ENCODE data around the gene TUBGCP3. TPM values are rescaled to one million over a fixed set of nuclear protein-coding genes. Genes with fewer than 3 reads are reported as not detected.

The TUBGCP3 gene
- polyA plus RNA-seq, 6 donors from 2014 or later: 13.3 to 24.4 (median 16.5) TPM

DNA sequence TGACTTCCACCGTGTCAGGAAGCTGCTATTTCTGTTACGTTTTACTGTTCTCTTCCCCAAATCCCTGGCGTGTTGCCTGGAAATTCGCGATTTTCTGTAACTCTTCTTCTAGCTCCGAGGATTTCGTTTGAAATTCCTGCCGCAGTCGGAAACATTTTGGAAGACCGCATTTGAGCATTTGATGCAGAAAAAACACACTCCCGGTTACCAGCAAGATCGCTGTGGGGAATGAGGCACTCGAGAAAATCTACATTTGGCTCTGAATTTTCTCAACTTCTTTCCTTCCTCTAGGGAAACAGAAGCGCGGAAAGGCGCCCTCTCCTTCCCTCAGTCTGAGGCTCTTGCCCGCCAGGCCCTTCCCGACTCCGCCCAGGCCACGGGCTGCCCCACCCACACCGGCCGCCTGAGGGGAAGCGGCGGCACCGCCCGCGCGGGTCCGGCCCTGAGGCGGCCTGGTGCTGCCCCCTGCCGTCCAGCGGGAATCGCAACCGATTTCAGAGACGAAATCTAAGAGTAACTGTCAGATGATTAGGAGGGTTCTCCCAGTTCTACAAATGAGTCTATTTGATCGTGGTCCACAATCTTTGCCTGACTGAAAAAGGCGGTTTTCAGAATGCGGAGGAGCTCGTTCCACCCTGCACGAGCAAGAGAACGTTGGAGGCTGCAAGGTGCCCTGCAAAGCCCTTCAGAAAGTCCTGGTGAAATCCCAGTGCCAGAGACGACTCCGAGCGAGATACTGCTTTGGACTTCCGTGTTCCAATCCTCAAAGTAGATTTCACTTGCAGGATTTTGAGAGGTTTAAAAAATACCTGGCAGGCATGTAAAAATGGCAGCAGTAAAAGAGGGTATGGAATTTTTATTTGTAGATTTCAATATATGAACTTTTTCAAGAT lies 18.4 kb upstream of the TUBGCP3 start:
- peak overlapping the region in 1 of 6 donors; percentile 24 for H3K27ac Mint-ChIP-seq
- peaks cover 4 to 9% (median 5%) of the 10 kb centered on the region in 3 donors for H3K4me1 Mint-ChIP-seq
- ATAC-seq (ENCODE audit: low read depth in 2 of 2): peak; percentile 99
- DNase-seq: peak; percentile 83
- peaks cover 21 to 28% (median 25%) of the 10 kb centered on the region in 3 donors for H3K27me3 Mint-ChIP-seq
- H3K4me3 Mint-ChIP-seq: peak overlapping the region; percentile 68 to 90 (median 84)
- H3K9me3 Mint-ChIP-seq: no peaks in the 10 kb centered on the region
- no peaks in the 10 kb centered on the region for H3K36me3 Mint-ChIP-seq

- peak overlapping the region in 1 of 6 donors; percentile 44 for H3K27ac Mint-ChIP-seq
- peaks cover 4 to 9% (median 5%) of the 10 kb centered on the region in 3 donors for H3K4me1 Mint-ChIP-seq
- peaks cover 20 to 28% (median 25%) of the 10 kb centered on the region in 3 donors for H3K27me3 Mint-ChIP-seq
- H3K36me3 Mint-ChIP-seq: no peaks in the 10 kb centered on the region
- H3K9me3 Mint-ChIP-seq: no peaks in the 10 kb centered on the region
- no peak for DNase-seq
- peak overlapping the region; percentile 68 to 90 (median 84) for H3K4me3 Mint-ChIP-seq
- no peak for ATAC-seq (ENCODE audit: low read depth in 2 of 2)
These were observed 17.6 kb upstream of the TUBGCP3 start for GRCh38 chr13:112605531-112605990.

GRCh38 chr13:112603641-112604225 lies 15.8 kb upstream of the TUBGCP3 start:
- ATAC-seq (ENCODE audit: low read depth in 2 of 2) (no peak), DNase-seq (no peak)
- H3K4me1 Mint-ChIP-seq: peaks cover 4 to 9% (median 5%) of the 10 kb centered on the region in 3 donors
- peaks cover 12 to 20% (median 19%) of the 10 kb centered on the region in 3 donors for H3K27me3 Mint-ChIP-seq
- no peak overlapping the region for H3K27ac Mint-ChIP-seq
- H3K4me3 Mint-ChIP-seq: no peak overlapping the region
- no peaks in the 10 kb centered on the region for H3K9me3 Mint-ChIP-seq
- no peaks in the 10 kb centered on the region for H3K36me3 Mint-ChIP-seq

DNA sequence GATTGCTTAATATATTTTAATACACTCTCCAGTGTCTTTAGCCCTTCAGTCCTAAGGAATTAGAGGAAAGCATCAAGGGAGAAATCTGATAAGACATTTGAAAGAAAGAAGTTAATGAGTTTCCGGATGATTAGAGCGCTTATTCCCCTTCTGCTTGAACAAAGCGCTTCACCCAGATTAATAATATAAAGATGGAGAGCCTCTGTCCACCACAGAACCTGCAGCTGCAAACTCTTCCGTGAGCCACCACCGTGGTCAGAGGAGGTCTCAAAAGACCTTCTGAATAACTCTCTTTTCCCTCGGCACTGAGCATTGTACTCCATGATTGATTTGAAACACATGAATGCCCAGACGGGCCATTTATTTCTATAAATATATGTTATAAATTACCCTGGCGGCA lies 14.2 kb upstream of the TUBGCP3 start:
- ATAC-seq (ENCODE audit: low read depth in 2 of 2) (no peak), DNase-seq (no peak)
- Mint-ChIP-seq H3K4me1 (peaks cover 4 to 9% (median 5%) of the 10 kb centered on the region in 3 donors), H3K4me3 (no peak overlapping the region), H3K27me3 (peaks cover 11 to 21% (median 14%) of the 10 kb centered on the region in 3 donors), H3K27ac (no peak overlapping the region), H3K36me3 (no peaks in the 10 kb centered on the region), H3K9me3 (no peaks in the 10 kb centered on the region)

GRCh38 chr13:112601371-112601770 lies 13.4 kb upstream of the TUBGCP3 start:
- Mint-ChIP-seq H3K27ac (no peak overlapping the region), H3K4me1 (peaks cover under 1 to 6% (median 2%) of the 10 kb centered on the region in 3 donors), H3K9me3 (no peaks in the 10 kb centered on the region), H3K36me3 (peaks cover under 1 to 5% of the 10 kb centered on the region in 2 donors), H3K27me3 (peaks cover 16 to 28% (median 17%) of the 10 kb centered on the region in 3 donors), H3K4me3 (peak overlapping the region in 1 of 8 donors; percentile 13)
- DNase-seq (no peak), ATAC-seq (ENCODE audit: low read depth in 2 of 2) (no peak)

DNA sequence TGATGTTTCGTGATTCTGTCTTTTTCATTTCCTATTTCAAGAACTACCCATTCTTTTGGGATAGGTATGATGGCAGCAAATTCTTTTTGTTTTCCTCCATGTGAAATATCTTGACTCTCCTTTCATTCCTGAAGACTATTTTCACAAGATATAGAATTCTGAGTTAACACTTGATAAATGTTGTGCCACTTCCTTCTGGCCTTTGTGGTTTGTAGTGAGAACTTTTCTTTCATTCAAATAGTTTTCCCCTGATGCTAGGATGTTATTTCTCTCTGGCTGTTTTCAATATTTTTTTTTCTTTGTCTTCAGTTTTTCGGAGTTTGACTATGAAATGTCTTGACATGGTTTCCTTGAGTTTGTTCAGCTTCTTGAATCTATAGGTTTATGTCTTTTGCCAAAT lies 8.3 kb upstream of the TUBGCP3 start:
- ATAC-seq (ENCODE audit: low read depth in 2 of 2): no peak
- no peak overlapping the region for H3K4me3 Mint-ChIP-seq
- H3K27ac Mint-ChIP-seq: no peak overlapping the region
- H3K36me3 Mint-ChIP-seq: peaks cover 11 to 16% of the 10 kb centered on the region in 2 donors
- peaks cover 0 to 3% (median 0%) of the 10 kb centered on the region in 7 donors for H3K9me3 Mint-ChIP-seq
- no peaks in the 10 kb centered on the region for H3K4me1 Mint-ChIP-seq
- H3K27me3 Mint-ChIP-seq: peaks cover 24 to 38% (median 30%) of the 10 kb centered on the region in 3 donors
- DNase-seq: no peak

GRCh38 chr13:112592647-112593046 lies 4.7 kb upstream of the TUBGCP3 start:
- Mint-ChIP-seq H3K4me3 (no peak overlapping the region), H3K36me3 (peaks cover 11 to 16% of the 10 kb centered on the region in 2 donors), H3K9me3 (peaks cover 0 to 3% (median 0%) of the 10 kb centered on the region in 7 donors), H3K27ac (no peak overlapping the region), H3K27me3 (peaks cover 23 to 30% (median 24%) of the 10 kb centered on the region in 3 donors), H3K4me1 (peaks cover 10 to 14% (median 11%) of the 10 kb centered on the region in 3 donors)
- no peak for DNase-seq
- no peak for ATAC-seq (ENCODE audit: low read depth in 2 of 2)

- Mint-ChIP-seq H3K9me3 (peaks cover 0 to 3% (median 0%) of the 10 kb centered on the region in 7 donors), H3K4me1 (peaks cover 13 to 17% (median 13%) of the 10 kb centered on the region in 3 donors), H3K27ac (no peak overlapping the region), H3K4me3 (no peak overlapping the region), H3K27me3 (peaks cover 19 to 25% (median 20%) of the 10 kb centered on the region in 3 donors), H3K36me3 (peaks cover 11 to 16% of the 10 kb centered on the region in 2 donors)
- DNase-seq (no peak), ATAC-seq (ENCODE audit: low read depth in 2 of 2) (no peak)
These were observed 4.2 kb upstream of the TUBGCP3 start for GRCh38 chr13:112592181-112592580.

- Mint-ChIP-seq H3K27ac (peak overlapping the region in 5 of 6 donors; percentile 86 to 95 (median 90)), H3K4me3 (peak overlapping the region; percentile 90 to 98 (median 95)), H3K27me3 (peaks cover 5 to 7% (median 7%) of the 10 kb centered on the region in 3 donors), H3K9me3 (no peaks in the 10 kb centered on the region), H3K4me1 (peaks cover 26 to 38% (median 32%) of the 10 kb centered on the region in 3 donors), H3K36me3 (no peaks in the 10 kb centered on the region)
- DNase-seq (no peak), ATAC-seq (ENCODE audit: low read depth in 2 of 2) (no peak)
These were observed 741 bp upstream of the TUBGCP3 start for GRCh38 chr13:112588490-112589297.

DNA sequence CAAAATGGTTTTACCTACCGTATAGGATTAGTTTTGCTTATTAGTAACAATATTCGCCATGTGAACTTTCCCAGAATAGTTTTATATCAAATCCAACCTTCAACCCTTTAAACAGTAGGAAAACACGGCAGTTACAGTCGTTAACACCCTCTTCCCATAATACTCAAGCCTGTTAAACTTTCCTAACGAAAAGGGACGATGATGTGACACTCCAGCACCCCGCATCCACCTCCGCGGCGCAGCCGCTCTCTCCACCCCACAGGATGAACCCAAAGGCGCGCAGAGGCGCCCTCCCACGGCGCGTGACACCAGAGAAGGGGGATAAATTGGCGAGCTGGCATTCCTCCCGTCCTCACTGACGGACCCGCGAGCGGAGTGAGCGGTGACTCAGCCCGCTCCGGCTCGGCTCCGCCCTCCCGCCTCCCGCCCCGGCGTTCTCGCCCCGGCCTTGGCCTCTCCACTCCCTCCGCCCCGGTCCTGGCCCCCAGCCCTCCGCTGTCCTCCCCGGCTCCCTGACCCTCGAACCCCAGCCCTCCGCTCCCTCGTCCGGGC lies 665 bp downstream of the TUBGCP3 start:
- Mint-ChIP-seq H3K4me3 (peak overlapping the region; percentile 90 to 98 (median 95)), H3K36me3 (no peaks in the 10 kb centered on the region), H3K27ac (peak overlapping the region; percentile 83 to 97 (median 92)), H3K4me1 (peaks cover 38 to 52% (median 43%) of the 10 kb centered on the region in 3 donors), H3K27me3 (no peaks in the 10 kb centered on the region), H3K9me3 (no peaks in the 10 kb centered on the region)
- peak; percentile 33 to 37 for ATAC-seq (ENCODE audit: low read depth in 2 of 2)
- DNase-seq: peak; percentile 25

DNA sequence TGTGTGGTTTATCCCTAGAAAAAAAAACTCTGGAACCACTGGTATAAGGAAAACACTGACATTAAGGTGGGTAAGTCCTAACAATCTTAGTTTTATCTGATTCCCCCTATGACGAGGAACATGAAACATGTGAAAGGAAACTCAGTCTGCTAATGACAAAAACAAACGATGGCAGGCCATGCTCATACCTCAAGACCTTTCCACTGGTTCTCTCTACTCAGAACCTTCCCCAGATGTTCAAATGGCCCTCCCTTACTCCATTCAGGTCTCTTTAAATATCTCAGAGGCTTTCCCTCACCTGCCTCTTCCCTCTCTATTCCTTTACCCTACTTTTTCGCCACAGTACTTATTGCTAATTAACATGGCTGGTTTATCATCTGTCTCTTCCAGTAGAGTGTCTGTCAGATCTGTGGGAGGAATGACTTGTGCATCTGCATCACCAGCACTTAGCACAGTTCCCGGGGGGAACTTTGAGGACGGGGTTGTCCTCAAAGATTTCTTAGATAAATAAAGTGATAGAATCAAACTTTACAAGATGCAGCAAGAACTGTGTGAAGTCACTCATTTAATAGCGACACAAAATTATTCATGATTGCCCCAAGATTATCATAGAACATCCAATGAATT lies 1.5 kb downstream of the TUBGCP3 start:
- Mint-ChIP-seq H3K4me3 (peak overlapping the region; percentile 90 to 98 (median 95)), H3K27ac (peak overlapping the region; percentile 37 to 94 (median 88)), H3K9me3 (no peaks in the 10 kb centered on the region), H3K36me3 (peaks cover 0 to 5% of the 10 kb centered on the region in 2 donors), H3K27me3 (no peaks in the 10 kb centered on the region), H3K4me1 (peaks cover 46 to 58% (median 52%) of the 10 kb centered on the region in 3 donors)
- DNase-seq (no peak), ATAC-seq (ENCODE audit: low read depth in 2 of 2) (no peak)

DNA sequence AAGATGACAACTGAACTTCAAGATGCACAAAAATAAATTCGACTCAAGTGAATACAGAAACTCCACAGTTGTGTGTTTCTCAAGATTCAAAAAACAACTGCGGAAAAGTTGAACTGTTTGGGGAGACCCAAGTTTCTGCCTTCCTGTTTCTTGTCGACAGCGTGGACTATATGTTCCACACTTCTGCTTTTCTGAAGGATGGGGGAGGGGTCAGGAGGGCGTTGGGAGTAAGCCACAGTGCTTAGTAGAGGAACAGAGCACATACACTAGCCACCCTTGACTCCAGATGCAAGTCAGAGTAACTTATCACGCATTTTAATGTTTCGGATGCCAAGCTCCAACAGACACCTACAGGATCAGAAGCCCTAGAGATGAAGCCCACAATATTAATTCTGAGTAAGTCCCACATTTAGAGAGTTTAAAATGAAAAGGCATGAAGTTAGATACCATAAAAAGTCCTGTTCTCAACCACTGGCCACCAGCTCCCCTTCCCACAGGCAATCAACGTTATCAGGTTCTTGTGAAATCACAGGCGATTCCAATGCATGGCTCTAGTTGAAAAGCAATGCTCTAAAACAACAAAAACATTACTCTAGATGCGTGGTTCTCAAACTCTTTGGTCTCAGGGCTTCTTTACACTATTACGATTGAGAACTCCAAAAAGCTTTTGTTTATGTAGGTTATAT lies 4.2 kb downstream of the TUBGCP3 start:
- H3K36me3 Mint-ChIP-seq: peaks cover 0 to 5% of the 10 kb centered on the region in 2 donors
- no peaks in the 10 kb centered on the region for H3K27me3 Mint-ChIP-seq
- ATAC-seq (ENCODE audit: low read depth in 2 of 2): peak; percentile 77 to 80
- H3K27ac Mint-ChIP-seq: peak overlapping the region; percentile 46 to 96 (median 86)
- peaks cover 54 to 70% (median 56%) of the 10 kb centered on the region in 3 donors for H3K4me1 Mint-ChIP-seq
- peaks cover 0 to under 1% (median 0%) of the 10 kb centered on the region in 7 donors for H3K9me3 Mint-ChIP-seq
- DNase-seq: peak; percentile 77
- peak overlapping the region; percentile 52 to 89 (median 76) for H3K4me3 Mint-ChIP-seq

Data from naive B cell (primary cell).